IPS-18a (cell line): ENCODE measurements around the gene KRTAP24-1.

ENCODE experiments used
- H3K27ac ChIP-seq: one replicate; pipeline ENCODE4 v1.5.1; 2013; ENCODE audit warnings: low read length
- H3K27me3 ChIP-seq: one replicate; pipeline ENCODE4 v1.6.1; 2013; ENCODE audit warnings: mild to moderate bottlenecking, low read length; ENCODE audit not compliant: control insufficient read depth, insufficient read depth
- H3K36me3 ChIP-seq: one replicate; pipeline ENCODE4 v1.6.1; 2013; ENCODE audit warnings: low read depth, low read length; ENCODE audit not compliant: control insufficient read depth
- H3K4me1 ChIP-seq: one replicate; pipeline ENCODE4 v1.6.1; 2013; ENCODE audit warnings: low read depth, low read length; ENCODE audit not compliant: control insufficient read depth
- H3K4me3 ChIP-seq: one replicate; pipeline ENCODE4 v1.5.1; 2013; ENCODE audit warnings: low read length
- H3K9ac ChIP-seq: one replicate; pipeline ENCODE4 v1.6.1; 2013; ENCODE audit warnings: mild to moderate bottlenecking, low read length, moderate library complexity
- H3K9me3 ChIP-seq: one replicate; pipeline ENCODE4 v1.6.1; 2013; ENCODE audit warnings: low read depth, low read length; ENCODE audit not compliant: control insufficient read depth

Gene KRTAP24-1

DNA sequence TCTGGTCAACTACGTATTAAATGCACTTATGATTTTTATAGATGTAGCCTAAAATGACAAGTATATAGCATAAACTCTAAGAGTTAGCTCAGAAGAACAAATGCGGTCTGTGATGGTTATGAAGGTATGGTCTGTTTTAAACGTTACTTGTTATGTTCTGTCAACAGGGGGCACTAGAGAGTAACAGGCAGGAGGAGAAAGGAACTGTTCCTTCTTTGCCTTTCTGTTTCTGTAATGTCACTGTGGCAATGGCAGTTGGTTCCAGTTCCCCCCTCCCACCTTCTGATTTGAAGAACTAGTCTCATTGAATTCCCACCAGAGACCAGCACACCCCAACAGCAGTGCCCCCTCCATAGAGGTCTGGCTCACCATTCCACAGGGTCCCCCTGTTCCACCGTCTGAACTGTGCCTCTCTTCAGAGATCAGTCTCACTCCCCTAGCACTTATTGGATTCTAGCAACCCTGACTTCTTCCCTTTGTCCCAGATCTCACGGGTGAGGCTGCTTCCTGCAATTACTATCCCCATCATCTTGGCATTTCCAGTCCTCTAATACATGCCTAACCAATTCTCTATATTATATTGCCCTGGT, 14.0 kb downstream of the KRTAP24-1 start:
- Histone ChIP-seq H3K27ac (no peak overlapping the region), H3K4me3 (no peak overlapping the region), H3K36me3 (no peaks in the 10 kb centered on the region), H3K9me3 (no peaks in the 10 kb centered on the region), H3K27me3 (no peaks in the 10 kb centered on the region), H3K9ac (no peak overlapping the region), H3K4me1 (no peaks in the 10 kb centered on the region)

DNA sequence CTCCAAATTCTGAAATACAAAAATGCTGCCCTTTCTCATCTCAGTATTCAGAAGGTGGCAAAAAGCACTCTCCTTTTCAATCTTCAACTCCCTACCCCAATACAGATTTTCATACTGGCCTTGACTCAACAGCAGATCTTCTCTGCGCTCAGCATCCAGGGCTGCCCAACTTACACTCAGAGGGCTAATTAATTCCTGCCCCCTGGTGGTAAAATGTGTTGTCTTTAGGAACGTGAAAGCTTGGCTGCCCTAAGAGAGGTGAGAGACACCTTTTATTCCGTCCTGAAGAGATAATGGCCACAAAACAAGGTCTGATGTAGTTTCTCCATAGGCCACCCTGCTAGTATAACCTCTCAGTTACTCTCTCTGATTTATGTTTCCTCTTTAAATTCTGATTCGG, 25.0 kb downstream of the KRTAP24-1 start:
- no peaks in the 10 kb centered on the region for H3K36me3 ChIP-seq

DNA sequence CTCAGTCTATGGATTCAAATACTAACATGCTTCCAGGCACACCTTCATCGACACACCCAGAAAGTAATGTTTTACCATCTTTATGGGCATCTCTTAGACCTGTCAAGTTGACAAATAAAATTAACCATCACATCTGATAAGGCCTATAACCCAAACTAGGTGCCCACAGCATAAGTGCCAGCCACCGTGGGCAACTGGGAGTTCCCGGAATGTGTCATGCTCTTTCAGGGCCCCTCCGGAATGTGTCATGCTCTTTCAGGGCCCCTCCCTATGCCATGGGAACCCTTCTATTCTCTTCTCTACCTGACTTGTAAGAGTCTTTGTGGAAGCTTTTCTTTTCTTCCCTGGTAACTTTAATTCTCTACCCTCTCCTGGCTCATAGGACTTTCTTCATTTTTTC, 26.6 kb downstream of the KRTAP24-1 start:
- H3K36me3 ChIP-seq: no peaks in the 10 kb centered on the region
- H3K4me1 ChIP-seq: no peaks in the 10 kb centered on the region
- H3K9ac ChIP-seq: no peak overlapping the region
- H3K9me3 ChIP-seq: no peaks in the 10 kb centered on the region
- no peaks in the 10 kb centered on the region for H3K27me3 ChIP-seq
- H3K4me3 ChIP-seq: no peak overlapping the region
- H3K27ac ChIP-seq: no peak overlapping the region

More for the DNA sequence above, 25.0 kb downstream of the KRTAP24-1 start:
- H3K27ac ChIP-seq: no peak overlapping the region
- H3K9me3 ChIP-seq: no peaks in the 10 kb centered on the region
- no peak overlapping the region for H3K4me3 ChIP-seq
- no peak overlapping the region for H3K9ac ChIP-seq
- no peaks in the 10 kb centered on the region for H3K27me3 ChIP-seq
- no peaks in the 10 kb centered on the region for H3K4me1 ChIP-seq

DNA sequence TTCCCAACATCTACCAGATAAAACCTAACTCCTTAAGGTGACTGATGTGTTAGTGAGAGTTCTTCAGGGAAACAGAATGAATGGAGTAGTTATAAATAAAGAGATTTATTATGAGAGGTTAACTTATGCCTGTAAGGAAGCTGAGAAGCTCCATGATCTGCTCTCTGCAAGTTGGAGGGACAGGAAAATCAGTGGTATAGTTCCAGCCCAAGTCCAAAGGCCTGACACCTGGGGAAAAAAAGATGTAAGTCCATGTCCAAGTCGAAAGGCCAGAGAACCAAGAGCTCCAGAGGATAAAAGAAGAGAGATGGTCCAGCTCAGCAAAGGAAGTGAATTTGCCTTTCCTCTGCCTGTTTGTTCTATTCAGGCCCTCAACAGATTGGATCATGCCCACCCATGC, 27.1 kb downstream of the KRTAP24-1 start:
- H3K27ac ChIP-seq: no peak overlapping the region
- no peaks in the 10 kb centered on the region for H3K27me3 ChIP-seq
- H3K9me3 ChIP-seq: no peaks in the 10 kb centered on the region
- no peaks in the 10 kb centered on the region for H3K4me1 ChIP-seq
- H3K4me3 ChIP-seq: no peak overlapping the region
- H3K36me3 ChIP-seq: no peaks in the 10 kb centered on the region
- H3K9ac ChIP-seq: no peak overlapping the region

DNA sequence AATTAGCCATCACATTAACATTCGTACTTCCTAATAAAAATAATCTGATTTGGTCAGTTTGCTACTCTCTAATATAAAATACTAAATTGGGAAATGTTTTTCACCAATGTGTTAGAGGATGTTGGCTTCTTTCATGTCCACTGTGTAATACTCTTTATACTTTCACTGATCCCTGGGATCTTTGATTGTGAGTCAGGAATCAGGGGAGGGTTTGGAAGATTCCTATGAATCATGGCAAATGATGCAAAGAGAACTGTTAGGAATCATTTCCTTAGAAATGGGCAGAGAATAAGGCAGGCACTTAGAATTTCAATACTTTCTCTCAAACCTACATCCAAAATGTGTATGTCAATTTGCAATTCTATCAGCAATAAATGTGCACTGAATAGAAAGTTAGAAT, 31.0 kb downstream of the KRTAP24-1 start:
- H3K27me3 ChIP-seq: no peaks in the 10 kb centered on the region
- no peak overlapping the region for H3K4me3 ChIP-seq
- H3K9ac ChIP-seq: no peak overlapping the region
- no peaks in the 10 kb centered on the region for H3K36me3 ChIP-seq
- H3K27ac ChIP-seq: no peak overlapping the region
- no peaks in the 10 kb centered on the region for H3K4me1 ChIP-seq
- no peaks in the 10 kb centered on the region for H3K9me3 ChIP-seq

DNA sequence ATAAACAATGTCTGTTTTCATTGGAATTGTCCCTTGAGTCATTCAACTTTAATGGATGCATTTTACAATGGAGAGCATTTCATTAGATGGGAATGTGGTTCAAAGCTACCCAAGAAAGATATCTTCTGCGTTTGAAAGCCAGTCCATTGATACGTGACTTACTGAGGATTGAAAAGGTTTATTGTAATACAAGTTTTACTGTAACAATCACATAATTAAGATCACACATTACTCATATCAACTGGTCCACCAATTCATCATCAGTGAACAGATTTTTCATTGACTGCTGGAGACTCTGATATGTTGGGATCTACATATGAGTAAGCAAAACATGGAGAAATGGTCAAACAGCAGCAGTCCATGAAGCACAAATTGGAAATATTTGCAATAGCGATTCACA, 32.8 kb downstream of the KRTAP24-1 start:
- no peaks in the 10 kb centered on the region for H3K4me1 ChIP-seq
- no peak overlapping the region for H3K9ac ChIP-seq
- H3K27ac ChIP-seq: no peak overlapping the region
- H3K27me3 ChIP-seq: no peaks in the 10 kb centered on the region
- H3K9me3 ChIP-seq: no peaks in the 10 kb centered on the region
- no peak overlapping the region for H3K4me3 ChIP-seq
- H3K36me3 ChIP-seq: no peaks in the 10 kb centered on the region

DNA sequence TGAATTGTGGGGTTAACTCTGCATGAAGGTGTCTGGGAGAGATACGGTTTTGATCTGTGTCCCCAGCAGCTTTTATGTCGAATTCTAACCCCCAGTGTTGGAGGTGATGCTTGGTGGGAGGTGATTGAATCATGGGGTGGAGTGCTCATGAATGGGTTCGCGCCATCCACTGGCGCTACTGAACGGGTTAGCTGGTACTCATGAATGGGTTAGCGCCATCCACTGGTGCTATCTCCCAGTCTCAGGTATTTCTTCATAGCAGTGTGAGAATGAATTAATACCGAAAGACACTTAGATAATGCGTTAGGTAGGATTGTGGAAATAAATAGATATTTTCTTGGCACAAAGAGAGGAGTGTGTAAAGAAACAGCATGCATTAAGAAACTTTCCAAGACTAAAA, 33.9 kb downstream of the KRTAP24-1 start:
- H3K4me3 ChIP-seq: no peak overlapping the region
- H3K36me3 ChIP-seq: no peaks in the 10 kb centered on the region
- no peak overlapping the region for H3K9ac ChIP-seq
- no peaks in the 10 kb centered on the region for H3K27me3 ChIP-seq
- H3K4me1 ChIP-seq: no peaks in the 10 kb centered on the region
- no peak overlapping the region for H3K27ac ChIP-seq
- no peaks in the 10 kb centered on the region for H3K9me3 ChIP-seq

DNA sequence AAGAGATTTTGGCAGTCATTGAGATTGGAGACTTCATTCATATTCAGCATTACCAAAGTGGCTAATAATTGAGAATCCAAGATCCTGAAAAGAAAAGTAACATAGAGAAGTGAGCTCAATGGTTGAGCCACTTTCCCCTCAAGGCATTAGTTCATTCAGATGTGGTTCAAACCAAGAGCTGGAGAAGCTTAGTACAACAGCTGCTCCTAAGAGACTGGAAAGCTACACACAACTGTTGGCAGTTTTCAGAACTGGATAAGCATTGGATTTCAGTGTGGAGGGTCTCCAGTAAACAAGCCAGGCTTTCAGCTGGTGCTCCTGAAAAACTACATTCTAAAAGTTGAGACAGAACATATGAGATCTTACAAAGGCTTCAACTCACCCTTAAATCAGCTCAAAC, 37.7 kb downstream of the KRTAP24-1 start:
- H3K9me3 ChIP-seq: no peaks in the 10 kb centered on the region
- no peak overlapping the region for H3K9ac ChIP-seq
- no peaks in the 10 kb centered on the region for H3K27me3 ChIP-seq
- no peaks in the 10 kb centered on the region for H3K36me3 ChIP-seq
- no peak overlapping the region for H3K27ac ChIP-seq
- H3K4me3 ChIP-seq: no peak overlapping the region
- no peaks in the 10 kb centered on the region for H3K4me1 ChIP-seq

DNA sequence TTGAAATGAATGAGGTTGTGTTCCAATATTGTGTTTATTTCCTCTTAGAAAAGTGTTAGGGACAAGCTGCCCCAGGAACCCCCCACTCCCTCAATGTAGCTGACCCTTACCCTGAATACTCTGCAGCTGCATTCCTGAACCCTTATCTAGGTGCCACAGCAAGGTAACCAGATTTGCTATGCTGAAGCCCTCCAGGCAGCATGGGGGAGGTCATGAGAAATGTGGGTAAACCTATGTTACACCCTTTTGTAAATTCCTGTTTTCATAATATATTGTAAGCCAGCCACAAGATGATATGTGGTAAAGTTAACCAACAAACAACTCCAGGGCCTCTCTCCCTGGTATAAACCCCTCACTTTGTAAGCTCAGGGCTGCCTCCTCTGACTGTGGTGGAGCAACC, 39.1 kb downstream of the KRTAP24-1 start:
- H3K36me3 ChIP-seq: no peaks in the 10 kb centered on the region
- H3K9ac ChIP-seq: no peak overlapping the region
- H3K27me3 ChIP-seq: no peaks in the 10 kb centered on the region
- H3K4me1 ChIP-seq: no peaks in the 10 kb centered on the region
- no peak overlapping the region for H3K4me3 ChIP-seq
- H3K27ac ChIP-seq: no peak overlapping the region
- no peaks in the 10 kb centered on the region for H3K9me3 ChIP-seq

DNA sequence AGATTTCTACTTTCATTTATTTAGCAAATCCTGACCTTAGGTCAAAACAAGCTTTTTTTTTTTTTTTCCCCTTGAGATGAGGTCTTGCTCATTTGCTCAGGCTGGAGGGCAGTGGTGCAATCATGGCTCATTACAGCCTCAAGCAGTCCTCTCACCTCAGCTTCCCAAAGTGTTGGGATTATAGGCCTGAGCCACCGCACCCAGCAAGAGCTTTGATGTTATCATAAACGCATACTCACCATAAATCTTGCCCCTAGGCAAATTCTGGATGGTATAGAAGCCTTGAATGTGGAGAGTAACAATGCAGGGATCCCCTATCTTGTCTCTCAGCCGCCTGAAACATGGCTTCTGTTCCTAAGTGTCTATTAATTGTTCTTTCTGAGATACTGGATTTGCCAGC, 42.1 kb downstream of the KRTAP24-1 start:
- H3K36me3 ChIP-seq: no peaks in the 10 kb centered on the region
- H3K4me3 ChIP-seq: no peak overlapping the region
- H3K9ac ChIP-seq: no peak overlapping the region
- no peaks in the 10 kb centered on the region for H3K9me3 ChIP-seq
- no peak overlapping the region for H3K27ac ChIP-seq
- H3K27me3 ChIP-seq: no peaks in the 10 kb centered on the region
- no peaks in the 10 kb centered on the region for H3K4me1 ChIP-seq

DNA sequence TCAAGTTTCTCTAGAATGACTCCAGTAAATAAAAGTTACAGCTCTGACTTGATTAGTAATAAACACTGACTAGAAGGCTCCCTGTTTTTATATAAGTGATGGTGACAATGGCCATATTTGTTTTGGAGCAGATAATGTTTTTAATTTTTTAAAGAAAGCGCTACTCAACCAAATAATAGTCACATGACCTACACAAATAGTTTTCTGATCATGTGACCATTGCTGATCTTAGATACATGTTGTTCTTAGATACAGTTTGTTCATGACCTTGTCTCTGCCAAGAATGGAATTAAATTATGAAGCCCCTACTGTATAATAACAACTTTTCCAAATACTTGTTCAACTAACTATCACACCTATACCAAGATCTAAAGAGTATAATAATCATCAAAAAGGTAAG, 44.6 kb downstream of the KRTAP24-1 start:
- Histone ChIP-seq H3K9me3 (no peaks in the 10 kb centered on the region), H3K27me3 (no peaks in the 10 kb centered on the region), H3K36me3 (no peaks in the 10 kb centered on the region)

DNA sequence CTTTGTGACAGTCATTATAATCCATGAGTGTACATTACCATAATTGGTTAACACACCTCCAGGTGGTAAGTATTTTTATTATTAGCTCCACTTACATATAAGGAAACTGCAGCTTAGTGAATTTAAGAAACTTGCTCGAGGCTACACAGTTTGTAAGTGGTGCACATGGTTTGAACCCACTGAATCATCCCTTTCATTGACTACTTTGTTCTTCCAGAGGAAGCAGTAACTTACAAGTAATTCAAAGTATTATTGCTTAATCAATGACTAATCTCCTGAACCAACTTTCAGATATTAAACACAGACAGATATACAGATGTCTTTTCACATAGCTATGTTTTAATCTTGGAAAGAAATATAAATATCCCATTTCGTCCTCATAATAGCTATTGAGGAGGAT, 48.1 kb downstream of the KRTAP24-1 start:
- no peaks in the 10 kb centered on the region for H3K27me3 ChIP-seq
- H3K9me3 ChIP-seq: no peaks in the 10 kb centered on the region
- H3K9ac ChIP-seq: no peak overlapping the region
- no peak overlapping the region for H3K4me3 ChIP-seq
- no peak overlapping the region for H3K27ac ChIP-seq
- H3K36me3 ChIP-seq: no peaks in the 10 kb centered on the region
- no peaks in the 10 kb centered on the region for H3K4me1 ChIP-seq

More for the DNA sequence above, 44.6 kb downstream of the KRTAP24-1 start:
- no peaks in the 10 kb centered on the region for H3K4me1 ChIP-seq
- no peak overlapping the region for H3K4me3 ChIP-seq
- no peak overlapping the region for H3K9ac ChIP-seq
- no peak overlapping the region for H3K27ac ChIP-seq
